ENCODE measurements around the gene AKAP13. TPM values are rescaled to one million over a fixed set of nuclear protein-coding genes. Genes with fewer than 3 reads are reported as not detected.

Gene AKAP13
- polyA plus RNA-seq, 1 experiment, result 13.6 TPM

DNA sequence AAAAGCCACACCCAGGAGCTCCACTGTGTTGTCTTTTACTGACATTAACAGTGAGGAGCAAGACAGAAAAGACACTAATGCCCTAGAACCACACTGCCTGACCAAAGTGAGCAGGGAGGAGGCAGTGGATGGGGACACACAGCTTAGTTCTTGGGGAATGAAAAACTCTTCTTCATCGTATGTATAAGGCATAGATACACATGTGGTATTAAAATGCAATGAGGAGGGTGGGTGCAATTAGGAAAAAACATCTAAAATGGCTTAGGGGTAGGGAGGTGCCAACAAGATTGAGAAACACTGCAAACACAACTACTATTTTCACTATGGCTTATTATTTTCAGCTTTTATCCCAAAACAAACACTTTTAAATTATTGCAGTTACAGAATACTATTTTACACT, 398.8 kb downstream of the AKAP13 start:
- ChIA-PET CTCF (interaction anchor here (1.0 to 1.6 kb wide), 3 partner anchors 11 to 51 kb away, joined by 3 to 5 read pairs (median 4); no protein-coding TSS in a partner anchor), POLR2A (no interaction called here)
- DNase-seq (ENCODE audit: low read depth), result no peak
- Histone ChIP-seq H3K4me3 (ENCODE audit: low read depth, low read length) (no peak overlapping the region), H3K36me3 (ENCODE audit: control insufficient read depth, insufficient read depth, low read length) (no peaks in the 10 kb centered on the region), H3K27me3 (ENCODE audit: control insufficient read depth, insufficient read depth, low read length) (no peaks in the 10 kb centered on the region)
- TF ChIP-seq, protein P1, sequence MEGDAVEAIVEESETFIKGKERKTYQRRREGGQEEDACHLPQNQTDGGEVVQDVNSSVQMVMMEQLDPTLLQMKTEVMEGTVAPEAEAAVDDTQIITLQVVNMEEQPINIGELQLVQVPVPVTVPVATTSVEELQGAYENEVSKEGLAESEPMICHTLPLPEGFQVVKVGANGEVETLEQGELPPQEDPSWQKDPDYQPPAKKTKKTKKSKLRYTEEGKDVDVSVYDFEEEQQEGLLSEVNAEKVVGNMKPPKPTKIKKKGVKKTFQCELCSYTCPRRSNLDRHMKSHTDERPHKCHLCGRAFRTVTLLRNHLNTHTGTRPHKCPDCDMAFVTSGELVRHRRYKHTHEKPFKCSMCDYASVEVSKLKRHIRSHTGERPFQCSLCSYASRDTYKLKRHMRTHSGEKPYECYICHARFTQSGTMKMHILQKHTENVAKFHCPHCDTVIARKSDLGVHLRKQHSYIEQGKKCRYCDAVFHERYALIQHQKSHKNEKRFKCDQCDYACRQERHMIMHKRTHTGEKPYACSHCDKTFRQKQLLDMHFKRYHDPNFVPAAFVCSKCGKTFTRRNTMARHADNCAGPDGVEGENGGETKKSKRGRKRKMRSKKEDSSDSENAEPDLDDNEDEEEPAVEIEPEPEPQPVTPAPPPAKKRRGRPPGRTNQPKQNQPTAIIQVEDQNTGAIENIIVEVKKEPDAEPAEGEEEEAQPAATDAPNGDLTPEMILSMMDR (IDR thresholded peaks at IDR 0.05; ENCODE audit: insufficient read depth, low read depth, low read length), result no peak

DNA sequence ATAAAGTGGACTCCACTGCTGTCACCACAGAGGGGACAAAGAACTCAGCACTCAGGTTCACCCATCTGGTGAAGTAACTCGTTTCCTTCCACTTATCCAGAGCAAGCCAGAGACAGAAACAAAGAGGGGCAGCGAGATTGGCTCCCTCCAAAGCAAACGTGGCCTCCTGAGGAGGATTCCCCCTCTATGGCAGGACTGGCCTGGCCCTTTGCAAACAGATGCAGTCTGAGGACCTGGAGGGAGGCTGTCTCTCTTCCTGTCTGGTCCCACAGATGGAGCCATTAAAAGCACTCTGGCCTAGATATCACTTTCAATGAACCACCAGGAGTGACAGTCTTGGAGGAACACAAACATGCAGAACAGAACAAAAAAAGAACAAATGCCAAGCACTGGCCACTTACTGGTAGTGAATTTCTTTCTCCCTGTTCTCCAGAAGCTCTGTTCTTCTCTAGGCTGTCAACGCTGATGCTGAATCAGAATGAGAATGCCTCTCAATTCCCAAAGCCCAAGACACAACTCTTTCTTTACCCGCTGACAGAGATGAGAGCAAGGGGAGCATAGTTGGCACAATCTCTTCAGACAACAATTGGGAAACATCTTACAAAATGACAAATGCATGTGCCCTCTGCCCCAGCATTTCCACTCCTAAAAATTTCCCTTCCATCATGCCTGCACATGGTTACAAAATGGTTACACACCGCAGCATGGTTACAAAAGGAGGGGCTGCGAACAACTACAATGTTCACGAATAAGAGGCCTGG, 400.0 kb downstream of the AKAP13 start:
- no peak overlapping the region for H3K4me3 ChIP-seq (ENCODE audit: low read depth, low read length)
- no peak for DNase-seq (ENCODE audit: low read depth)
- TF ChIP-seq, protein P1 (IDR thresholded peaks at IDR 0.05; ENCODE audit: insufficient read depth, low read depth, low read length), result no peak
- ChIA-PET POLR2A (no interaction called here), CTCF (interaction anchor here (0.9 kb wide), 1 partner anchor 9 kb away, joined by 3 read pairs; no protein-coding TSS in a partner anchor)
- H3K36me3 ChIP-seq (ENCODE audit: control insufficient read depth, insufficient read depth, low read length), result no peaks in the 10 kb centered on the region
- no peaks in the 10 kb centered on the region for H3K27me3 ChIP-seq (ENCODE audit: control insufficient read depth, insufficient read depth, low read length)

DNA sequence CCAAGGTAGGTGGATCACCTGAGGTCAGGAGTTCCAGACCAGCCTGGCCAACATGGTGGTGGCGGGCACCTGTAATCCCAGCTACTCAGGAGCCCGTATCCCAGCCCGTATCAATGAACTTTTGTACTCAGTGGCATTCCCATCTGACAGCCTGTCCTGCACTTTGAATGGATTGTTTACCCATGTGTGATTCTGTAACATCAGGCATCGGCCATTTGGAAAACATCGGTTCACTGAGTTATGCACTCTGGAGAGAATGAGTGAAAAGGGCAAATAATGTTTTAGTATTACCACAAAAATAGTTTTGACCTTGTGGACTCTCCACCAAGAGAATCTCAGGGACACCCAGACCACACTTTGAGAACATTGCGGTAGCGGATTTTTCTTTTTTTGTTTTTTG, 400.7 kb downstream of the AKAP13 start:
- POLR2A ChIA-PET, result no interaction called here
- TF ChIP-seq, protein P1 (IDR thresholded peaks at IDR 0.05; ENCODE audit: insufficient read depth, low read depth, low read length), result no peak
- Histone ChIP-seq H3K27me3 (ENCODE audit: control insufficient read depth, insufficient read depth, low read length) (no peaks in the 10 kb centered on the region), H3K36me3 (ENCODE audit: control insufficient read depth, insufficient read depth, low read length) (no peaks in the 10 kb centered on the region), H3K4me3 (ENCODE audit: low read depth, low read length) (no peak overlapping the region)
- CTCF ChIA-PET, result interaction anchor here (0.9 kb wide), 1 partner anchor 8 kb away, joined by 3 read pairs; no protein-coding TSS in a partner anchor
- DNase-seq (ENCODE audit: low read depth), result no peak

DNA sequence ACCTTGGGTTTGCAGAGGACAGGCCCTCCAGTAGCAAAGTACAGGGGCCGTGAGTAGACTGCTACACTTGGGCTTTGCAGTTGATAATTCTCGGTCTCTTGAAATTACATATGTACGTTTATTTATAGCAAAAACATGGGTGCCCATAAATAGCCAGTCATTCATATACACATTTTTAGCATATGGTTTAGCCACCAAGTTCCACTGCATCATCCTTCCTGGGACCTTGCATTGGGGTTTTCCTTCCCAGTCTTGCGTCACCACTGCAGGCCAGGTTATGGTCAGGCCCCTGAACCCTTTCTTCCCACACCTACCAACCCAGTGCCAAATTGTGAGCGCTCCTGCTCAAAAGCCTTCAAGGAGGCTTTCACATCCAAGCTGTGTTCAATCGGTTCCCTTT, 401.7 kb downstream of the AKAP13 start:
- DNase-seq (ENCODE audit: low read depth), result no peak
- ChIA-PET POLR2A (no interaction called here), CTCF (no interaction called here)
- TF ChIP-seq, protein P1 (IDR thresholded peaks at IDR 0.05; ENCODE audit: insufficient read depth, low read depth, low read length), result no peak
- H3K4me3 ChIP-seq (ENCODE audit: low read depth, low read length), result no peak overlapping the region
- H3K27me3 ChIP-seq (ENCODE audit: control insufficient read depth, insufficient read depth, low read length), result no peaks in the 10 kb centered on the region
- no peaks in the 10 kb centered on the region for H3K36me3 ChIP-seq (ENCODE audit: control insufficient read depth, insufficient read depth, low read length)

DNA sequence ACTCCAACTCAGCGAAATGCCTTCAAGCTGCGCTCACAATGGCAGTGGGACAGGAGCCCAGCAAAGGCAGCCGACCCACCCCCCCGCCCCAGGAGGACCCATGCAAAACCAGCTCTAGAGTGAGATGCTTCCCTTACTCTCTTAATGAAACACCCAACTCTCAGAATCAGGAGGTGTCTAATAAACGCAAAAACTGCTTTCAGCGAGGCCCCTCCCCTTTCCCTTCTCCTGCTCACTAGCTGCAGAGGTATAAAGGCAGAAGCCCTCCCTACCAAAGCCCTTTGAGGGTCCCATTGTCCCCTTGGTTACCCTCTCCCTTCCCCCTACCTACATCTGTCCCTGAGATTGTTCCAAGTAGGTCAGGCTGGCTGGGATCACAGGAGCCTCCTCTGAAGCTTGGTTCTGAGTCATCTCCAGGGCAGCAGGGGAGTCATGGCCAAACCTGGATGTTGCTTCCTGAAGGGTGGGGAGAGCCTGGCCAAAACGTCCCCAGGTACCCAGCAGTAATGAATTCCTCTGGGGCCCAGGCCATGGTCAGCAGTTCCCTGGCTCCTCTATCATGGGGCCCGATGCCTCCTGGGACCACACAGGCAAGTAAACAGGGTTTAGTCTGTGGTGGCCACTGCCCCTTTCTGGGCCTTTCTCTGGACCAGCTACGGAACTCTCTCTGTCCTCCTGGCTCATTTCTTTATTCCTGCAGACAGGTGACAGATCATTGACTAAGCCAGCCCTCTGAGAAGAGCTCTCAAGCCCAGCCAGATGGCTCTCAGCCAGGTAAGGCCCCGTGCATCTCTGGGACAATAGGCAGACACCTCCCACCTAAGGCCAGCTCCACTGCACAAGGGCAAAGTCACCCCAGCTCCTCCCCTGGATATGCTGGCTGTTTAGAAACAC, 405.7 kb downstream of the AKAP13 start:
- Histone ChIP-seq H3K4me3 (ENCODE audit: low read depth, low read length) (no peak overlapping the region), H3K36me3 (ENCODE audit: control insufficient read depth, insufficient read depth, low read length) (no peaks in the 10 kb centered on the region), H3K27me3 (ENCODE audit: control insufficient read depth, insufficient read depth, low read length) (no peaks in the 10 kb centered on the region)
- CTCF ChIA-PET, result interaction anchor here (1.0 to 1.1 kb wide), 2 partner anchors 50 to 55 kb away, joined by 3 read pairs; no protein-coding TSS in a partner anchor
- POLR2A ChIA-PET, result no interaction called here
- no peak for DNase-seq (ENCODE audit: low read depth)
- TF ChIP-seq, protein P1 (IDR thresholded peaks at IDR 0.05; ENCODE audit: insufficient read depth, low read depth, low read length), result no peak

All from BJ (cell line).